Activated CD8-positive, alpha-beta memory T cell treated with anti-CD3 and anti-CD28 coated beads, Interleukin-2, amount 50 U/mL, for 24 hours (primary cell): ENCODE results near the gene NPAS2.

ENCODE experiments used
- DNase-seq: peaks from one replicate; pipeline ENCODE4 v3.0.0-alpha.2; 2020; ENCODE audit errors: extremely low read depth

Gene NPAS2, protein sequence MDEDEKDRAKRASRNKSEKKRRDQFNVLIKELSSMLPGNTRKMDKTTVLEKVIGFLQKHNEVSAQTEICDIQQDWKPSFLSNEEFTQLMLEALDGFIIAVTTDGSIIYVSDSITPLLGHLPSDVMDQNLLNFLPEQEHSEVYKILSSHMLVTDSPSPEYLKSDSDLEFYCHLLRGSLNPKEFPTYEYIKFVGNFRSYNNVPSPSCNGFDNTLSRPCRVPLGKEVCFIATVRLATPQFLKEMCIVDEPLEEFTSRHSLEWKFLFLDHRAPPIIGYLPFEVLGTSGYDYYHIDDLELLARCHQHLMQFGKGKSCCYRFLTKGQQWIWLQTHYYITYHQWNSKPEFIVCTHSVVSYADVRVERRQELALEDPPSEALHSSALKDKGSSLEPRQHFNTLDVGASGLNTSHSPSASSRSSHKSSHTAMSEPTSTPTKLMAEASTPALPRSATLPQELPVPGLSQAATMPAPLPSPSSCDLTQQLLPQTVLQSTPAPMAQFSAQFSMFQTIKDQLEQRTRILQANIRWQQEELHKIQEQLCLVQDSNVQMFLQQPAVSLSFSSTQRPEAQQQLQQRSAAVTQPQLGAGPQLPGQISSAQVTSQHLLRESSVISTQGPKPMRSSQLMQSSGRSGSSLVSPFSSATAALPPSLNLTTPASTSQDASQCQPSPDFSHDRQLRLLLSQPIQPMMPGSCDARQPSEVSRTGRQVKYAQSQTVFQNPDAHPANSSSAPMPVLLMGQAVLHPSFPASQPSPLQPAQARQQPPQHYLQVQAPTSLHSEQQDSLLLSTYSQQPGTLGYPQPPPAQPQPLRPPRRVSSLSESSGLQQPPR

GRCh38 chr2:100819370-100820272 lies at the start of gene NPAS2:
NPAS2 (plus strand) TSS chr2:100820139; CDS start chr2:100904755, 84,616 bp downstream.
- DNase-seq: no peak

- no peak for DNase-seq
These were observed 48.8 kb upstream of the NPAS2 start for GRCh38 chr2:100771125-100771524.

GRCh38 chr2:100773538-100773937 lies 46.4 kb upstream of the NPAS2 start:
- no peak for DNase-seq

DNA sequence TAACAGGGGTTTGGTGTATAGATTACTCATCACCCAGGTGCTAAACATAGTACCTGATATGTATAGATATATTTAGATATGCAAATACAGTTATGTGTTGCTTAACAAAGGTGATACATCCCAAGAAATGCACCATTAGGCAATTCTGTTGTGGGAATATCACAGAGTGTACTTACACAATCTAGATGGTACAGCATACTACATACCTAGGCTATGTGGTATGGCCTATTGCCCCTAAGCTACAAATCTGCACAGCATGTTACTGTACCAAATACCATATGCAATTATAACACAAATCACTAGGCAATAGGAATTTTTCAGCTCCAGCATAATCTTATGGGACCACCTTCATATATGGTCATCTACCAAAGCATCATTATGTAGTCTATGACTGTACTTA lies 43.5 kb upstream of the NPAS2 start:
- no peak for DNase-seq

DNA sequence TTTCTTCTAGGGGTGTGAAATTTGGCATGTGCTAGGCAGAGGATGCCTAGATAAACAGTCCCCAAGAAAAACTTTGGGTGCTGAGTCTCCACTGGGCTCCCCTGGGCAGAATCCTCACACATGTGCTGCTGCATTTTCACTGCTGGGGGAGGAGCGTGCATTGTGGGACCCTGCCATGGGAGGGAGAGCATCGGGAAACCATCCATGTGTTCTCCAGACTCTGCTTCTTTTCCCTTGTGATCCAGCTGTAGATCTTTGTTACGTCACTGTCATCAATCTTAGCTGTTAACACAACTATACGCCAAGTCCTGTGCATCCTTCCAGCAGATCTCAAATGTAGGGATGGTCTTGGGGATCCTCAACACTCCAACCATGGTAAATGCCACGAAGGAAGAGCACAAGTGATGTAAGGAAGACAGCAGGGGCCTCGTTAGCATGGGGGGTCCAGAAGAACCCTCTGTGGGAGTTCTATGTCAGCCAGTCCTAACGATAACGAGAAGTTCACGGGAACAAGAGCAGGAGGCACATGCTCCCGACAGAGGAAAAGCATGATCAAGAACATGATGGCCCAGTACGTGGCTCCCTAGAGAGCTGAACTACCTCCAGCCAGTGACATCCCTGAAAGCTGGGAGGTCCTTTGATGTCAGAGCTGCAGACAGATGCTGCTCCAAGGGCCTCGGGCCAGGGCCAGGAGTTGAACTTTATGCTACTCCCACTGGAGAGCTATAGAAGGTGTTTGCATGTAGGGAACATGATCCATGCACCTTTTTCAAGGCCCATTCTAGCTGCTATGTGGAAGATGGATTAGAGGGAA lies 41.1 kb upstream of the NPAS2 start:
- DNase-seq: no peak

GRCh38 chr2:100779908-100780202 lies 40.1 kb upstream of the NPAS2 start:
- no peak for DNase-seq

DNA sequence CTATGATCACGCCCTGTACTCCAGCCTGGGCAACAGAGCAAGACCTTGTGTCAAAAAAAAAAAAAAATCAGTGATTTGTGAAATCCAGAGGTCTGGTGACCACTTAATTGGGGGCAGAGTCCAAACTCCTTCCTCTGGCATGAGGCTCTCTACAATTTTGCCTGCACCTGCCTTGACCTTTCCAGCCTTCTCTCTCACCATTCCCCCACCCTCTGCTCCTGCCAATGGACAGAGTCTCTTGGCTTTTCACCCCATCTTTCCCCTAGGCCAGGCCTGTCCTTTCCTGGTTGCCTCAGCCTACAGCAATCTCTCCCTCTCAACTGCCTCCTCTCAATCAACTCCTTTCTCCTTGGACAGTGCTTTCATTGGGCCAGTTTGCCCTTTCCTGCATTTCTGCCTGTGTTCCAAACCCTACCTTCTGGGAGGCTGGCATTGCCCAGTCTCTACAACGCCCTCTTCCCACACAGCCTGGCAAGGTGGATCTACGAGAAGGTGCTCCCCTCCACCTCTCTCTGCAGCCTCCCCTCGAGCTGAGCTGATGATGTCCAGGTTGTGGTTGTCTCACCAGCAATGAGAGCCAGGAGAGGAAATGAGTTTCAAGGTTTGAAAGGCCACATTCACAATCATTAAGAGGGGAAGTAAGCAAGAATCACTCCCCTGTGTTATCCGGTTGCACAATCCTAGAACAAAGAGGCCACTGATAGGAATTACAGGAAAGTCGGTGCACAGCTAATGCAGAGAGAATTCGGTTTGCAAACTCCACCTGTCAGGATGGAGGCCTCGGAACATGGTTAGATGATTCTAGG lies 39.5 kb upstream of the NPAS2 start:
- DNase-seq: no peak

- DNase-seq: no peak
These were observed 39.0 kb upstream of the NPAS2 start for GRCh38 chr2:100781009-100781325.

DNA sequence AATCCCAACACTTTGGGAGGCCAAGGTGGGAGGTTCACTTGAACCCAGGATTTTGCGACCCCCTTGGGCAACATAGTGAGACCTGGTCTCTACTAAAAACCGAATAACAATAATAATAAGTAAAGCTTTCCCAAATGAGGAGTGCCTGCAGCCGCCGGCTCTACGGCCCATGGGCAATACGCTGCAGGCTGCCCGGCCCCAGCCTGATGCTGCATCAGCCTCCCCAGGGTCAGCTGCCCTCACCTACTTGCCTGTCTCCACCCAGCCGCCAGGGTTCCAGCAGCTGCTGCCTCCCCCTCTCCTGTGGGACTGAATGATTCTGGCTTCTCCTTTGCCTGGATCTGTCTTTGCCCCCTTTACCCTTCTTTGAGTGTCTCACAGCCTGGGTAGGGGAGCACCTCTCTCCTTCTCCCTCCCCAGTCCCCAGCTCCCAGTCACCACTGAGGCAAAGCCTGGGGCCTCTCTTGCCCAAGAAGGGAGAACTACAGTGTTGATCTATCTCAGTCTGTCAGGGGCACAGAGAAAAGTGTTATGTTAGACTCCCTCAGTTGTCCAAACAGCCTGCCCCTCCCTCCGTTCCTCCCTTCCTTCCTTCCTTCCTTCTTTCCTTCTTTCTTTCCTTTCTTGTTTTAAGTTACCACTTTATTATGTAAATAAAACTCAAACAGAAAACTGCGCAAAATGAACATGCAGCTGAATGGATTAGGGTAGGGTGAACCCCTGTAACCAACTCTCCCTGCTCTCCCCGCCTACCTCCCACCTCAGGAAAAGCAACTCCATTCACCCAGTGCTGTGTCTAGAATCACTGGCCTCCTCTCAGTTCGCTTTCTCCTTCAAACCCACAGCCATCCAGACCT lies 38.2 kb upstream of the NPAS2 start:
- no peak for DNase-seq

GRCh38 chr2:100782380-100782878 lies 37.5 kb upstream of the NPAS2 start:
- DNase-seq: no peak

GRCh38 chr2:100783987-100784386 lies 36.0 kb upstream of the NPAS2 start:
- DNase-seq: no peak

DNA sequence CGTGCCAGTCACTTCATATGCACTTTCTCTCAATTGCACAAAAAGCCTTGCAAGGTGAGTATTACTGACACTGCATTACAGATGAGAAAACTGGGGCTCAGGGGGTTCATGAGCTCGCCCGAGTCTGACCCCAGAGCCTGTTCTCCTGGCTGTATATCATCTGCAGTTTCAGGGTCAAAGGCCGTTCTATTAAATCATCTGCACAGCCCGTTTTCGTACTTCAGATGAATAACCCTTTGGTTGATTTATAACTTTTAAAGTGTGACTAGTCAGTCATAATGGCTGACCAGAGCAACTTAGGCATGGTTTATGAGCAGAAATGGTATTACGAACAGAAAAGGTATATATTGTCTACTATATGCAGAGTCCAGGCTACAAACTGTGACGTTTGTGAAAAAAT lies 35.3 kb upstream of the NPAS2 start:
- no peak for DNase-seq

DNA sequence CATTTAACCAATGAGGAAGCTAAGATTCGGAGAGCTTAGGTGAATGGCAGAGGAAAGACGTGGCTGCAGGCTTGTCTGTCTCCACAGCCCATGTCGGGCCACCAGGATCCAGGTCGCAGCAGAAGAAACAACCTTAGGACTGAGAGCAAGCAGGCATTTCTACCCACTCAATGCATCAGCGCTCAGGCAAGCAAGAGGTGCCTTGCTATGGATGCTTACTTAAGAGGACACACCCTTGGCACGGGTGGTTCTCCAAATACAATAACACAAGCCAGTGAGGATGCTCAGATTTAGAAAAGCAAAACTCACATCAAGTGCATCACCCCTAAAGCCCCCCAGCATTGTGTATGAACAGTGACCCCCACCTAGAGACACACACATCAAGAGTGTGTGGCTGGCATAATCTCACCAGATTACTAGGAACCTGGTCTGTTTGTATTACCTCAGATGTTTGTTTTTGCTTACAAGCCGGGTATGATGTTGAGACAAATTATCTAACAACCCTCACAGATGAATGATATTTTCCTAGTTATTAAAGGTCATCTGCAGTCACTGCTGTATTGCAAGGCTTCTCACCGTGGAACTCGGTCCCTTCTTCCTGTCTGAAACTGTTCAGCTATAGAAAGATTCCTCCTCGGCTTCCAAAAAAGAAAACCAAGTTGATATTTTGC lies 34.2 kb upstream of the NPAS2 start:
- no peak for DNase-seq

- DNase-seq: no peak
These were observed 33.7 kb upstream of the NPAS2 start for GRCh38 chr2:100786297-100786658.

GRCh38 chr2:100786985-100787384 lies 33.0 kb upstream of the NPAS2 start:
- DNase-seq: no peak

DNA sequence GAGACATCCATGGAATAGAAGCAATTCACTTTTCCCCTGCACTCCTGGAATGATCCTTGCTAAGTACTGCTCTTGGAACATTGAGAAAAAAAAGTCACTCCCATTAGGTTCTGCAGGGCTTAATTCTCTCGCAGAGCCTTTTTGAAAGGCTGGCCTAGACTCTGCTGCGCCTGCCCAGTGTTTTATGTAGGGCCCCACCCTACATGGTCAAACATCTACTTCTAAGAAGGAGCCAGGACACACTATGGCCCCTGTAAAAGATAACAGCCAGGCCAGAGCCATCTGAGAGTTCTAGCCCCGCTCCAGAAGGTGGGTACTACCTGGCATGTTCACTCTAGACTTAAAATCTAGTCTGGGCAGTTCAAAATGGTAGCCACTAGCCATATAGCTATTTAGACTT lies 30.6 kb upstream of the NPAS2 start:
- no peak for DNase-seq

GRCh38 chr2:100791294-100791935 lies 28.5 kb upstream of the NPAS2 start:
- DNase-seq: no peak

DNA sequence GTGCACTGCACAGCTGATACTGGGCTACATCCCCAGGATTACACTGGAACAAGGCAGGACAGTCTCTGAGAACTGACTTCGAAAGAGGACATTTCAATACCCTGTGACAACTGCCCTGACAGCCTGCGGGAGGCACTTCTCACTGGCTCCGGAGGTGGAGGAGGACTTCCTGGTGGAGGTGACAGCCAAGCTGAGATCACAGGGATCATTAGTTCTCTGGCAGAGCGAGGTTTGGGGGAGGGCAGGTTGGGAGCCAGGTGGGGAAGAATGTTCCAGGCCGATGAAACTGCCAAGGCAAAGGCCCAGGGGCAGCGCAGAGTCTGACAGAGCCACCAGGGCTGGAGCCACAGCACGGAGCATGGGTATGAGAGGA lies 28.0 kb upstream of the NPAS2 start:
- DNase-seq: no peak

DNA sequence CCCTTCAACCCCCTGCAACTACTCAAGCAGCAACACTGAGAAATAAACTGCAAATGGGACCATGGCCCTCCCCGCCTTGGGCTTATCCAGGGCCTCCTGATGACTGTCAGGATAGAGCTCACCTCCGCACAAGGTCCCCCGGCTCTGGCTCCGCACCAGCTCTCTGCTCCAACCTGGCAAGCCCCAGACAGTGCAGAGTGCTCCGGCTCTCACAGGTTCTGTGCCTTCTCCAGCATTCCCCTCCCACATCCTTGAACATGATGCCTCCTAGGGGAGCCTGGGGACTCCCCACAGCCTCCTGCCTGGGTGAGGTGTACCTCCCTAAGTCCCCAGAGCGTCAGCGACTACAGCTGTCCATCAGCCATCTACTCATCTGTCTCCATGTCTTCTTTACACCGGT lies 26.7 kb upstream of the NPAS2 start:
- DNase-seq: no peak
